Hepatocyte (in vitro differentiated cells): ENCODE measurements around the gene KHK. TPM values are rescaled to one million over a fixed set of nuclear protein-coding genes. Genes with fewer than 3 reads are reported as not detected.

Experiments
- DNase-seq: peaks from one replicate; pipeline ENCODE4 v3.0.0-alpha.2; 2016; ENCODE audit warnings: low spot score
- H2AFZ ChIP-seq: fragments of 200-600 bp; sonication (generic); 2 replicates; pipeline ENCODE4 v1.6.0; 2016; ENCODE audit warnings: antibody characterized with exemption, mild to moderate bottlenecking
- H3K27ac ChIP-seq: fragments of 200-600 bp; sonication (generic); 2 replicates; pipeline ENCODE4 v1.5.1; 2016; ENCODE audit warnings: mild to moderate bottlenecking
- H3K27me3 ChIP-seq: fragments of 200-600 bp; sonication (generic); 2 replicates; pipeline ENCODE4 v1.6.1; 2016
- H3K36me3 ChIP-seq: fragments of 200-600 bp; sonication (generic); replicated peaks from 2 replicates; pipeline ENCODE4 v1.5.1; 2016; ENCODE audit warnings: low read depth; ENCODE audit not compliant: insufficient read depth
- H3K4me1 ChIP-seq: fragments of 200-600 bp; sonication (generic); 2 replicates; pipeline ENCODE4 v1.5.1; 2016; ENCODE audit warnings: mild to moderate bottlenecking, moderate library complexity; ENCODE audit not compliant: insufficient read depth
- H3K4me2 ChIP-seq: fragments of 200-600 bp; sonication (generic); 2 replicates; pipeline ENCODE4 v1.6.0; 2016
- H3K4me3 ChIP-seq: fragments of 200-600 bp; sonication (generic); 2 replicates; pipeline ENCODE4 v1.5.1; 2016; ENCODE audit warnings: mild to moderate bottlenecking
- H3K79me2 ChIP-seq: fragments of 200-600 bp; sonication (generic); 2 replicates; pipeline ENCODE4 v1.6.0; 2017; ENCODE audit warnings: mild to moderate bottlenecking
- H3K9me2 ChIP-seq: fragments of 200-600 bp; sonication (generic); replicated peaks from 2 replicates; pipeline ENCODE4 v1.6.0; 2017; ENCODE audit warnings: mild to moderate bottlenecking; ENCODE audit not compliant: insufficient read depth
- H3K9me3 ChIP-seq: fragments of 200-600 bp; sonication (generic); 2 replicates; pipeline ENCODE4 v1.5.1; 2016; ENCODE audit warnings: low read depth, mild to moderate bottlenecking
- H4K20me1 ChIP-seq: fragments of 200-600 bp; sonication (generic); 2 replicates; pipeline ENCODE4 v1.6.0; 2016; ENCODE audit warnings: mild to moderate bottlenecking; ENCODE audit not compliant: insufficient read depth, poor library complexity, severe bottlenecking
- CTCF ChIP-seq: fragments of 200-600 bp; sonication (generic); IDR thresholded peaks from 2 replicates; pipeline ENCODE4 v1.5.1; 2016; ENCODE audit warnings: antibody characterized with exemption, mild to moderate bottlenecking; ENCODE audit not compliant: poor library complexity
- EZH2 ChIP-seq: fragments of 200-600 bp; sonication (generic); IDR thresholded peaks from 2 replicates; pipeline ENCODE4 v1.6.1; 2016; ENCODE audit warnings: antibody characterized with exemption, mild to moderate bottlenecking, borderline replicate concordance
- EZH2phosphoT487 ChIP-seq: fragments of 200-600 bp; sonication (generic); IDR thresholded peaks from one replicate; pipeline ENCODE4 v1.6.1; 2018; ENCODE audit warnings: antibody characterized with exemption, mild to moderate bottlenecking, low read depth, moderate library complexity; ENCODE audit not compliant: unreplicated experiment, severe bottlenecking
- WGBS: methylation state at CpG from one replicate; pipeline ENCODE4 v1.1.6; 2016; ENCODE audit warnings: low lambda C conversion rate; ENCODE audit errors: missing lambda C conversion rate; 5-methylcytosine and 5-hydroxymethylcytosine counted together
- polyA plus RNA-seq: library from polyadenylated mRNA; unstranded; fragments of >200 nt; fragmentation: Nextera tagmentation; extraction: Ambion mirVana; gene quantifications from 2 replicates; pipeline ENCODE4 v1.2.1, GENCODE V29; 2016
- total RNA-seq: library from RNA; depleted of rRNA; stranded (reverse); fragments of >200 nt; gene quantifications from 2 replicates; pipeline ENCODE4 v1.2.3, GENCODE V29; 2014

KHK gene
- total RNA-seq (26.1 and 28.7 TPM in 2 replicates), polyA plus RNA-seq (57.7 and 73.1 TPM in 2 replicates)

GRCh38 chr2:27086724-27087593 lies at the start of gene KHK:
Gene KHK, plus strand, starts transcription at chr2:27086772. Its CDS starts 488 bp downstream, at chr2:27087260.
- H3K79me2 ChIP-seq, result no peaks in the 10 kb centered on the region
- H3K27me3 ChIP-seq, result no peaks in the 10 kb centered on the region
- H2AFZ ChIP-seq, result peak within 1 kb of the TSS; percentile 96
- WGBS, result 12% methylated on average over 35 of the region's 54 CpGs
- H3K27ac ChIP-seq, result peak within 1 kb of the TSS; percentile 96
- H3K4me1 ChIP-seq, result peaks cover 13% of the 10 kb centered on the region
- H3K36me3 ChIP-seq, result no peaks in the 10 kb centered on the region
- H3K4me2 ChIP-seq, result peak within 1 kb of the TSS; percentile 100
- H4K20me1 ChIP-seq, result peaks cover 3% of the 10 kb centered on the region
- H3K4me3 ChIP-seq, result peak within 1 kb of the TSS; percentile 91
- H3K9me3 ChIP-seq, result no peaks in the 10 kb centered on the region
- H3K9me2 ChIP-seq, result no peaks in the 10 kb centered on the region
- peak; percentile 68 for DNase-seq
- TF ChIP-seq EZH2phosphoT487 (no peak), CTCF (no peak), EZH2 (no peak)

GRCh38 chr2:27038012-27038411 lies 48.6 kb upstream of the KHK start:
- Histone ChIP-seq H4K20me1 (peaks cover 5% of the 10 kb centered on the region), H3K27ac (no peak overlapping the region), H2AFZ (no peak overlapping the region), H3K4me2 (no peak overlapping the region), H3K36me3 (no peaks in the 10 kb centered on the region), H3K79me2 (peaks cover 25% of the 10 kb centered on the region), H3K4me1 (peaks cover 12% of the 10 kb centered on the region), H3K27me3 (no peaks in the 10 kb centered on the region), H3K9me2 (no peaks in the 10 kb centered on the region), H3K4me3 (no peak overlapping the region), H3K9me3 (no peaks in the 10 kb centered on the region)
- WGBS, result 97% methylated on average over 6 of the region's 6 CpGs
- no peak for TF ChIP-seq EZH2
- TF ChIP-seq CTCF, result no peak
- TF ChIP-seq EZH2phosphoT487, result no peak
- DNase-seq, result no peak

- H3K27ac ChIP-seq, result no peak overlapping the region
- H3K36me3 ChIP-seq, result no peaks in the 10 kb centered on the region
- DNase-seq, result no peak
- no peak overlapping the region for H3K4me2 ChIP-seq
- no peaks in the 10 kb centered on the region for H3K9me3 ChIP-seq
- TF ChIP-seq CTCF (no peak), EZH2phosphoT487 (no peak), EZH2 (no peak)
- WGBS, result 95% methylated on average over 17 of the region's 17 CpGs
- H3K79me2 ChIP-seq, result peaks cover 18% of the 10 kb centered on the region
- no peak overlapping the region for H2AFZ ChIP-seq
- peaks cover 5% of the 10 kb centered on the region for H4K20me1 ChIP-seq
- no peak overlapping the region for H3K4me3 ChIP-seq
- peaks cover 8% of the 10 kb centered on the region for H3K4me1 ChIP-seq
- no peaks in the 10 kb centered on the region for H3K27me3 ChIP-seq
- H3K9me2 ChIP-seq, result no peaks in the 10 kb centered on the region
Measured at GRCh38 chr2:27038631-27039339, 47.8 kb upstream of the KHK start.
